NCI-H2196 (cell line): ENCODE measurements around the gene GSTT2B.
"Not testable (repeated sequence)": the region's sequence is repeated elsewhere in the genome, so short reads cannot be mapped to it uniquely, and the experiment has no call there.

Source experiments
- DNase-seq: peaks from one replicate; lab custom pipeline; 2025; ENCODE audit not compliant: unreplicated experiment; lab: John Stamatoyannopoulos, UW

Gene GSTT2B, protein sequence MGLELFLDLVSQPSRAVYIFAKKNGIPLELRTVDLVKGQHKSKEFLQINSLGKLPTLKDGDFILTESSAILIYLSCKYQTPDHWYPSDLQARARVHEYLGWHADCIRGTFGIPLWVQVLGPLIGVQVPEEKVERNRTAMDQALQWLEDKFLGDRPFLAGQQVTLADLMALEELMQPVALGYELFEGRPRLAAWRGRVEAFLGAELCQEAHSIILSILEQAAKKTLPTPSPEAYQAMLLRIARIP

DNA sequence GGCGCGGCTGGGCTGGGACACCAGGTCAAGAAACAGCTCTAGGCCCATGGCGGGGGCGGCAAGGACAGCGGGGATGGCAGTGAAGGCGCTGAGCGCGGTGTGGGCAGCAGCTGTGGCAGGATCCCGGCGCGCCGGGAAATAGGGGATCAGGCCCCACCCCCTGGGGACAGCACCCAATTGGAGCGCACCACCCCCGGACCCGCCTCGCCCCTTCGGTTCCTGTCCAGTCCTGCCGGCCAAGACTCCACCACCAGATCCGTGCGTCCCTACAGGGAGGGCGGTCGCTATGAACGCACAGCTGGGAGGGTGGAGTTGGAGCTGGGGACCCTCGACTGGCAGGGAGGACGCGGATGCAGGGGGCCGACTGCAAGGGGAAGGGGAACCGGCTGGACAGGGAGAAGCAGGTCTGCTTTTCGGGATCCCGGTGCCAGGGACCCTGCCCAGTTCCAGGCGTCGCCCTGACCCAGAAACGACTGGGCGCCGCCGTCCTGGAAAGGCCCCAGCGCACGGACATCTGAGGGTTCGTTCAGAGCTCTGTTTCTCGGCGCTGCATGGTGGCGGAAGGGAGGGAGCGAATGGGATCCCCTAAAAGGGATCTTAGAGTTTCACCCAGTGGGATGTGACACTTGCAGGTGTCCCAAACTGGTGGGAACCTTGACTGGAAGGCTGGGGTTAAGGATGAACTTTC is at the start of gene GSTT2B:
GSTT2B (minus strand) TSS at position 112 of the 688 bp plus-strand sequence; CDS start at position 48, 64 bp downstream.
- DNase-seq, result not testable (repeated sequence)

DNA sequence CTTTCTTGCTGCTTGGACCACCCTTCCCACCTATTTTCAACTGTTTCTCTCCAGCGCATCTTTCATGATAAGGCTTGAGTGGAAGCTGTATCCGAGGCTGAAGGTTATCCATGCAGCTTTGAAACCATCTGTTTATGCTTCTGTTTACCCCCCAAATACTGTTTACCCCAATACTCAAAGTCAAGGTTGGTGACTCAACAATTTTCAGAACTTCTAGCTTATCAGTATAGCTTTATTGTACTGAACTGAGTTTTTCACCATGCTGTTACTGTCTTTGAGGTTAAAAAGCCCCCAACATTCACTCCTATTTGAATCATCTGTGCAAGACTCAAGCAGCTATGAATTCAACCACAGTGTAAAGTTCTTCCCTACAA is 49.0 kb upstream of the GSTT2B start:
- DNase-seq, result no peak

DNA sequence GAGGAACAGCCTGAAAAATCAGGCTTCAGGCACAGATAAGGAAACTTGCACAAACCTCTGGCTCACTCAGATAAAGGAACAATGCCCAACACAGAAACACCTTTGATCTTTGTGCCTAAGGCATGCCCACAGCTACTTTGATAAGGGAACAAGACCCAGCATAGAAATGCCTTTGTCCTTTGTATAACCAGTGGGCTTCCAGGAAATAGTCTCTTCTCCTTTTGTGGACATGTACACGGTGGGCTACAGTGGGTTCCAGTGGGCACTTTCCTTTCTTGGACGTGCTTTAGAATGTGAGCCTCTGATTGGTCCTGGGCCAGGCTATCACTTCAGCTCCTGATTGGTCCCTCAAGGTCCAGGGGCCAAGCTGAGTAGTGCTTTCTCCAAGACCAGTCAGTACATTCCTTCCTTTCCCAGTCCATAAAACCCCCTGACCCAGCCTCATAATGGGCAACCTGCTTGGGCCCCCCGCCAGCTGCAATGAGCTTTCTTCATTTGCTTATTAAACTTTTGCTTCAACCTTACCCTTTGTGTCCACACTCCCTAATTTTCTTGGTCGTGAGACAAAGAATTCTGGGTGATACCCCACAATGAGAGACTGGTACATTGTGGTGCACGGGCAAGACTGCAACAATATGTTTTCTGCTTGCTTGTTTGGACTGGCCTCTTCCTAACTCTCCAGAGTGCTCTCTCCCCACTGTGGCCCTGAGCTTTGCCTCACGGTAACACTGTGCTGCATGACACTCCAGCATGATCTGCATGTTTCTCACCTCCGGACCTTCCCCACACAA is 48.4 kb upstream of the GSTT2B start:
- no peak for DNase-seq

DNA sequence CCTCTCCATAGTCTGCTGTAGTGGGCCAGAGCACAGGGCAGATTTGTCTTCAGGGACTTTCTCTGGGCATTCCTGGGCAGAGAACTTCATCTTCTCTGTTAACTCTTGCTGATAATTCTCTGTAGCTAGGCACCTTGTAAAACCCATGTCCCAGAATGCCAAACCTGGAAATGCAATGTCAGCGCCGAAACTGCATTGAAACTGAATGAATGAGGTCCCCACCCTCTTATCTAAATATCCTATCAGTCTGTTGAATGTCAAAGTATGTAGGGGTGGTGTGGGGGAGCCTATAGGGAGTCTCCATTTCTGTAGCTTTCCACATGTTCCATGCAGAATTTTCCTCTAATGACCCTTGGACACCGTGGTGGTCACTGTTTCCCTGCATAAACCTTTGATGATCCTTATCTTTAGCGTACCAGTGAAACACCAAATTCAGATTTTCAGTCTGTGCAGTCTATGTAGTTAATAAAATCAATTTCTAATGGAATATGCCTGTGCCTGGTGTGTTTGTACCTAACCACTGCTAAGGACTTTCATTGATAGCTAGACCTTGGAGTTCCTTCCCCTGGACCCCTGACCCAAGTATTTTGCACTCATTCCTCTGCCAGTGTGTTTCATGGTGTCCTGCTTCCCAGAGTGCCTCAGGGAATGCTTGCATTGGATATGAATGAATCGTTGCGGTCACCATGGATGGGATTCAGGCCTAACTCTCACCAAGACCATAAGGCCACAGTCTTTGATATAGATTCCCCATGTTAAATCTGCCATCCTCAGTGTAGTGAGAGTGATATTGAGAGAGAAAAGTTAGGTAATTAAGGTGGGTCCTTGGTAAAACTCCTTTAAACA is 47.6 kb upstream of the GSTT2B start:
- no peak for DNase-seq

DNA sequence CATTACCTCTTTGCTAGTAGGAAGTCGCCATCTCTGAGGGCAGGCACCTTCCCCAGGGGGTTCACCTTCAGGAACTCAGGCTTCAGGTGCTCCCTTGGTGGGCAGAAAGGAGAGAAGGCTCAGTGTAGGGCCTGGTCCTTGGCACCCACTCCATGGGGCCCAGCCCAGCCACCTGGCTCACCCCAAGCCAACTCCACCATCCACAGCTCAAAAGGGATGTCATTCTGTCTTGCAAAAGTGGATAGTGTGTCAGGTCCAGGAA is 47.0 kb upstream of the GSTT2B start:
- no peak for DNase-seq

DNA sequence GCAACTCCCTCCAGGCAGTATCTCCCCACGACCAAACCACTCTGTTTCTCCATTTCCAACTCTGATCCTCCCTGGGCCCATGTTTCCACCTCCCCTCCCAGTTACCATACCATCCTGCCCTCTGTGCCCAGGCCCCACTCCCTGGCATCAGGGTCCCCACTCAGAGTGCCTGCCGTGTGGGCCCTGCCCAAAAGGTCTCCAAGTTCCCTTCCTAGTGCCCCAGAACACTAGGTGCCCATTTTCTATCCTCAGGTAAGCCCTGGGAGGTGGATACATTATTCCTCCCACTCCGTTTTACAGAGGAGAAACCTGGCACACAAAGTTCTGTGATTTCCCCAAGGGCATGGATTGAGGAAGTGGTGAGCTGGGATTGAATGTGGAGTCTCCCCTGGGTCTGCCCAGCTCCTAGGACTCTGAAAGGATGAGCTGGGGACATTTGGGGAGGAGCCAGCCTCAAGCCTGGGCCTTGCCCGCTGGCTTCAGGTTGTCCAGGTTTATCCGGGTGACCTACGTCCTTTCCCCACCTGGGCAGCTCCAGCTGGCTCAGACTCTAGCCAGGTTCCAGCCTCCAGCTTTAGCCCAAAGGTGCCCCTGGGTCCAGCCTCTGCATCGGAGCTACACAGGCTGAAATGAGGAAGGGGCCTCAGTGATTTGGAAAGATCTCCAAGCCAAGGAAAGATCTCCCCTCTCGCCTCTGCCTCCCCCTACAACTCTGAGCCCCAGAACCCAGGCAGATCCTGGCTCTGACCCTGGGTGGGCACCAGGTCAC is 46.4 kb upstream of the GSTT2B start:
- DNase-seq, result no peak

DNA sequence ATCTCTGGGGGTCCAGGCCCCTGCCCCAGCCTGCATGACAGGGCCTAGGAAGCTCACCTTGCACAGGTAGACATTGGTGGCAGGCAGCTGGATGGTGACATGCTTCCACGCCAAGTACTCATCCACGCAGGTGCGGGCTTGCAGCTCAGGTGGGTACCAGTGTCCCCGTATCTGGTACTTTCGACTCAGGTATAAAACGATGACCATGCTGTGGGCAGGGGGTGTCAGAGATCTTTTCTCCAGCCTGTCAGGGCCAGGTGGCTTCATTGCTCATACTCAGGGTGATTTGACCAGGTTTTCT is 45.9 kb upstream of the GSTT2B start:
- DNase-seq, result no peak

DNA sequence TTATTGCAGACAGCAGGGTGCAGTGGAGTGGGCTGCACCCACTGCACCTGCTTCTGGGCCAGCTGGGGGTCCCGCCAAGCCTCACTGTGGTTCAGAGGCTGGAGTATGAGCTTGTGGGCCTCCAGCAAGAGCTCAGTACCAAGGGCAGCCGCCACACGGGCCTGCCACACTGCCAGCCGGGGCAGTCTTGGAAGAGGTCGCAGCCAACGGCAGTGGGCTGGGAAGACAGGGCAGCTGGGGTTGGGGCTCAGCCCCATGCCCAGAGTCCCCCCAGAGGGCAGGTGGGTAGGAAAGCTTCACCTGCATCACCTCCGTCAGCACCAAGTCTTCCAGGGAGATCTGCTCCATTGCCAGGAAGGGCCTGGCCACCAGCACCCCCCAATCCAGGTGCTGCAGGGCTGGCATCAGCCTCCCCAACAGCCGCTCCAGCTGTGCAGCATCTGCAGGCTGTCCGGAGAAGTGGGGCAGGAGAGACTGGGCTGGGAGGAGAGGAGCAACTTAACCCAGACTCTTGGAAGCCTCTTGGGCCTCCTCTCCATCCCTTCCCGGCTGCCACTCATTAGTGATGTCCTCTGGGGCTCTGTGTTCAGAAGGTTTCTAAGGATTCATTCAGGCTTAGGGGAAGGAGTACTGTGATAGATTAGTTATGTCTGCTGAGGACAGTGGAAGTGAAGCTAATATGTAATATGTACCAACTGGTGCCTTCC is 45.4 kb upstream of the GSTT2B start:
- DNase-seq, result no peak

DNA sequence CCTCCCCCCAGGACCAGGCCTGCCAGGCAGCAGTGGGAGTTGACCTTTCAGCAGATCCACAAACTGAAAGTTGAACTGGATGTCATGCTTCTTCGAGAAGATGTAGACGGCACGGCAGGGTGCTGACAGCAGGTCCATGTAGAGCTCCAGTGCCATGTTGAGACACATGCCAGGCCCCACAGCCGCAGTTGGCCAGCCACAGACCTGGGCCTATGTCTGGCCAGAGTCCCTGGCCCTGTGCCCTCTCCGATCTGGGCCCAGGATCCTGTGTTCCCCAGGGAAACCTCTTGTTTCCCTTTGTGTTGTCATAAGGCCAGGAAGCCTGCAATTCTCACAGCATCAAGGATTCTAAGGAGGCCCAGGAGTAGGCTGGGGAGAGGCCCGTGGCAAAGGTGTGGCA is 44.2 kb upstream of the GSTT2B start, which contains the start of gene GSTT4:
GSTT4 (minus strand) TSS at position 253 of the 400 bp plus-strand sequence; CDS start at position 156, 97 bp downstream.
- DNase-seq, result no peak

DNA sequence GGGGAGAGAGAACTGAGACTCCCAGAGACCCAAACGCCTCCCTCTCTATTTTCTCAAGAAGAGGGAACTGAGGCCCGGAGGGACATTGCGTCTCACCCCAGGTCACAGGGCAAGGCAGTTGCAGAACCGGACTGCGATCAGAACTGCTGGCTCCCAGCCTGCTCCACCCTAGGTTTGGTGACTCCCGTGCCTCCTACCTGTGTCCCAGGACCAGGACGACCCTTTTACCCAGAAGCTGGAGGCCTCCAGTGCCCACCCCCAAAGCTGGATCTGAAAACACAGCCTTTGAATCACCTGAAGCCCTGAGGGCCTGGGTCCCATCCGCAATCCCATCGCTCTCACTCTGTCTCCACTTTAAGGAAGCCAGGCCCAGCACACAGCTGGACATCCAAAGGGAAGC is 42.9 kb upstream of the GSTT2B start:
- no peak for DNase-seq

DNA sequence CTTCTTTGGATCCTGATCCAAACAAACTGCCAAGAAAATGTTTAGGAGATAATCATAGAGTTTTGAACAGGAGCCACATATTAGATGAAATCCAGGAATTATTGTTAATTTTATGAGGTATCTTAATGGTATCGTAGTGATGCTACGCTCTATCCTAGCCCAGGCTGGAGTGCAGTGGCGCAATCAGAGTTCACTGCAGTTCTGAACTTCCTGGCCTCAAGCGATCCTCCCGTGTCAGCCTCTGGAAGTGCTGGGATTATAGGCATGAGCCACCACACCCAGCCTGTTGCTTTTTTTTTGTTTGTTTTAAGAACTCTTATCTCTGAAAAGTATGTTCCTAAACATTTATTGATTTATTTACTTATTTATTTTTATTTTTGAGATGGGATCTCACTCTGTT is 41.9 kb upstream of the GSTT2B start:
- DNase-seq, result no peak

DNA sequence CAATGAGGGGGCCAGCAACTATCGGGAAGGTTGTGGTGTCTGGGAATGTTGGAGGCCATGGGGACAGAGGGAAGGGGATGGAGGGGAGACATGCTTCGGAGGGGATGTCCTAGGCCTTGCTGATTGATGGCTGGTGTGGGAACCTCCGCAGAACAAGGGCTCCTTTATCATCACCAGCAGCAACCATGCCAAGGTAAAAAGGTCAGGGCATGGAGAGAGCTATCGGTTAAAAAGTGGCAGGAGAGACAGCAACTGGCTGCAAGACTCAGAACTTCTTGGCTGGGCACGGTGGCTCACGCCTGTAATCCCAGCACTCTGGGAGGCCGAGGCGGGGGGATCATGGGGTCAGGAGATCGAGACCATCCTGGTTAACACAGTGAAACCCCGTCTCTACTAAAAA is 41.3 kb upstream of the GSTT2B start:
- DNase-seq, result no peak

DNA sequence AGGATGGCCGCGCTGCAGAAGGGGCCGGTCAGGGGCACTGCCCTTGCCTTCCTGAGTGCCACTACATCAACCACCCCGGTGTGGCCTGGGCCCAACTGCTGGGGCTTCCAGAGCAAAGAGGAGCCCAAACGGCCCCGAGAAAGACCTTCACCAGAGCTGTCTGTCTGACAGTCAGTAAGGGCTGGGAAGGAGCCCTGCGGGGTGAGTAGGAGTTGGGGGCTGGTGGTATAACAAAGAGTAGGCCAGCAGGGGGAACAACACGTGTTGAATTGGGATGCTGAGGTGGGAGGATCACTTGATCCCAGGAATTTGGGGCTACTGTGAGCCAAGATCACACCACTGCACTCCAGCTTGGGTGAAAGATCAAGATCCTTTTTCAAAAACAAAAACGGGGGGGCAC is 40.3 kb upstream of the GSTT2B start:
- DNase-seq, result no peak

DNA sequence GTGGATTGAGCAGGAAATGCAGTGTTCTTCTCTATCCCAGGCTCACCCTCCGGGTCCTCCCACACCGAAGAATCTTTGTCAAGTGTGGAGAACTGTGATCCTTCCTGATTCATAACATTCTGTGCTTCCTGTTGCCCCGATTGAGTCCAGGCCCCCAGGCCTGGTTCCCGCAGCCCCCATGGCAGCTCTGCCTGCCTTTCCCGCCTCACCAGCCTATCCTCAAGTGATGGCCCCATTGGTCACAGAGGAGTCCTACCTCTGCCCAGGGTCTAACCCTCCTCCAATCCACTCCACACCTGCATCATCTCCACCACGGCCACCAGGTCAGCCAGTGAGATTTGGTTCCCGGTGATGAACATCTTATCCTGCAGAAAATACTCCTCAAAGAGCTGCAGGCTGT is 38.8 kb upstream of the GSTT2B start:
- not testable (repeated sequence) for DNase-seq

DNA sequence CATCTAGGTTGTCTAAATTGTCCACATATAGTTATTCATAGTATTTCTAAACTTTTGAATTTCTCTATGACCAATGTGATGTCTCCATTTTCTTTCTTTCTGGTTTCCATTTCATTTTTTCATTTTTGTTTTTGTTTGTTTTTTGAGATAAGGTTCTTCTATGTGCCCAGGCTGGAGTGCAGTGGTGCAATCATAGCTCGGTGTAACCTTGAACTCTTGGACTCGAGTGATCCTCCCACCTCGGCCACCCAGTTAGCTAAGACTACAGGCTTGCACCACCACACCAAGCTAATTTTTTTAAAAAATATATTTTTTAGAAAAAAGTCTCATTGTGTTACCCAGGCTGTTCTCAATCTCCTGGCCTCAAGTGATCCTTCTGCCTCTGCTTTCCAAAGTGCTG is 36.1 kb upstream of the GSTT2B start:
- no peak for DNase-seq

DNA sequence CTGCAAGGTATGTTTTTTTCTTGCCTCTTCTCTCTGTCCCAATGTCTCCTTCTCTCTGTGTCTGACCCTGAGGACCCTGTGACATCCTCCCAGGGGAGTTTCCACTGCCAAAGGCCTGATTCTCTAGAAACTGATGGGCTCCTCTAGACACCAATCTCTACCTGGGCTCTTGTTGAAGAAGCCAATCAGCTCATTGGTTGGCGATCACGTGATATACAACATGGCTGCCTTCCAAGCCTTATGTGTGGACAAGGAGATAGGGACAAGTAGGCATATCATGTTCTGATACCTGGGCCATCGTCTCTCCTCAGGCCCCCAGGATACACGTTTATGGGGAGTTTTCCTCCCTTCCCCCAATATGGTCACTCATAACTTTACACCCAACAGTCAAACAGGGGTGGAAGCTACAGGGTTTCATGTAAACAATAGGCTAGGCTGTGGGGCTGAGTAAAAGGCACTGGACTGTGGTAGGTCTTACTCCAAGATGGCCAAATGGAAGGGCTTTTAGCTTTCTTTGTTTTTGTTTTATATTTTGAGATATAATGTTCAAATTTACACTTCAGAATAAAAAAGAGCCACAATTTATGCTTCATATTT is 32.7 kb upstream of the GSTT2B start:
- peak; percentile 9 for DNase-seq

DNA sequence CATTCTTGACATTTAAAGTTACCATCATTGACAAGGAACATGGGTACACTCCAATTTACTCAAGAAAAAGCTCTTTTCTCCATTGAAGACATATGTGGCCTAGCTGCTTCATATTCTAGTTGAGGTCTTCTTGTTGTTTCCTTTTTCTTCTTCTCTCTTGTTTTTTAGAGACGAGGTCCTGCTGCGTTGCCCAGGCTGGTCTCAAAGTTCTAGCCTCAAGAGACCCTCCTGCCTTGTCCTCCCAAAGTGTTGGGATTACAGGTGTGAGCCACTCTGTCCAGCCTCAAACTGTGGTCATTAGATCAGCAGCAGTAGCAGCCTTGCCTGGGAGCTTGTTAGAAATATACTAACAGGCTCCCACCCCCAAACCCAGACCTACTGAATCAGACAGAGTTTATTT is 32.1 kb upstream of the GSTT2B start:
- DNase-seq, result not testable (repeated sequence)

DNA sequence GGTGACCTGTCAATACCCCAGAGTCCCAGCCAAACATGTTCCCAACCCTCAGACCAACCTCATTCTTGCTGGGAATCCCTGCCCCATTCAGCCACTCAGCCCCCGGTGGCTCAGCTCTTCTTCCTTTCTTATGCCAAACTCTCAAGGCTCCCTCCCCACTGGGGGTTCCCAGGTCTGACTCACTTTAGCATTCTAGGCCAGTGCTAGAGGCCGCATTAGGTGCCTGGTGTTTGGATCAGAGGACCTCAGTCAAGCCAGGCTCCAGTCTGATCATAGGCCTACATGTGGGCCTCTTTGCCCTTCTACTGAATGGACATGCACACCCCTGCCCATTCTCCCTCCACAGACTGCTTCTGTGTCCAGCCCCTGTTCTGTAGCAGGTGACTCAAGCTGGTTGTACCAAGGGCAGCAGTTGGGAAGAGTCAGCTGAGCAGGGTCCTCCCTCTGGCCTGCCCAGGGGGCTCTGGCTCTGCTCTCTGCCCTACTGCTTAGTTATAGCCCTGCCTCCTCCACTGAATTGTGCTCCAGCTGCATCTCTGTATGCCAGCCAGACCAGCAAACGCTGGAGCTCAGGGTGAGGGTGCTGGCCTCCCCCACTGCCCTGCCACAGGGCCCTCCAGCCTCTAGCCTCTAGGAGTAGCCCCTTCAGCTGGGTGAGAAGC is 28.7 kb upstream of the GSTT2B start:
- not testable (repeated sequence) for DNase-seq

DNA sequence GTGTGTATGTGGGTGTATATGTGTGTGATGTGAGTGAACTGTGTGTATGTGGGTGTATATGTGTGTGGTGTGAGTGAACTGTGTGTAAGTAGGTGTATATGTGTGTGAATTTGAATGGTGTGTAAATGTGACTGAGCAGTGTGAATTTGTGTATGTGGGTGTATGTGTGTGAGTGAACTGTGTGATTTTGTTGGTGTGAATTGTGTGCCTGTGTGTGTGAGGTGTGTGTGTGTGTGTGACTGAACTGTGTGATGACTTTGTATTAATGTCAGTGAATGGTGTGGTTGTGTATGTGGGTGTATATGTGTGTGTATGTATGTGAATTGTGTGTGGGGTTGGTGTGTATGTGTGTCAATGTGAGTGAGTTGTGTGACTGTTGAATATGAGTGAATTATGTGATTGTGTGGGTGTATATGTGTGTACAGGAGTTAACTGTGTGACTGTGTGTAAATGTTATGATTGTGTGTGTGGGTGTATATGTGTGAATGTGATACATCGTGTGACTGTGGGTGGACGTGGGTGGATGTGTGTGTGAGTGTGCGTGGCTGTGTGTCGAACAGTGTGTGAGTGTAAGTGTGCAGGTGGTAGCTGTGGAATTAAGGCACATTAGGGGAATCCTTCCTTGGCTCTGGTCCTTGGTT is 25.7 kb upstream of the GSTT2B start:
- DNase-seq, result not testable (repeated sequence)
